A549 treated with dexamethasone at 1 μM for 4 hours (cell line): Measurements from ENCODE around the gene ITIH5. TPM values are rescaled to one million over a fixed set of nuclear protein-coding genes. Genes with fewer than 3 reads are reported as not detected.

ENCODE experiments used
- total RNA-seq: library from RNA; stranded (reverse); fragments of 200-300 nt; extraction: Qiagen RNA extraction; gene quantifications from 5 replicates; pipeline ENCODE4 v1.2.3, GENCODE V29; 2022

ITIH5 gene
- 0.04 to 0.14 TPM (median 0.08 TPM) in 5 replicates for total RNA-seq

GRCh38 chr10:7666253-7667023, at the start of gene ITIH5:
Gene ITIH5 (minus strand): TSS chr10:7666966. CDS start chr10:7666892, 74 bp downstream.

GRCh38 chr10:7703140-7703539, 36.4 kb upstream of the ITIH5 start, which contains the start of gene ITIH2:
Gene ITIH2 (plus strand): TSS chr10:7703316. CDS start chr10:7703435, 119 bp downstream.

Other genes starting within 250 kb of the ITIH5 start
- gene ITIH2, start 36.4 kb upstream of the ITIH5 start, total RNA-seq, result 0.10 to 0.34 TPM (median 0.26 TPM) in 5 replicates
- gene KIN, start 121.0 kb upstream of the ITIH5 start, total RNA-seq, result 13.3 to 17.2 TPM (median 14.5 TPM) in 5 replicates
- 239 to 327 TPM (median 249 TPM) in 5 replicates for gene ATP5F1C, start 121.2 kb upstream of the ITIH5 start, total RNA-seq
- gene TAF3, start 151.5 kb upstream of the ITIH5 start, total RNA-seq, result 6.8 to 9.0 TPM (median 8.5 TPM) in 5 replicates